Measurements from ENCODE around the gene RNF144A.

The RNF144A gene

DNA sequence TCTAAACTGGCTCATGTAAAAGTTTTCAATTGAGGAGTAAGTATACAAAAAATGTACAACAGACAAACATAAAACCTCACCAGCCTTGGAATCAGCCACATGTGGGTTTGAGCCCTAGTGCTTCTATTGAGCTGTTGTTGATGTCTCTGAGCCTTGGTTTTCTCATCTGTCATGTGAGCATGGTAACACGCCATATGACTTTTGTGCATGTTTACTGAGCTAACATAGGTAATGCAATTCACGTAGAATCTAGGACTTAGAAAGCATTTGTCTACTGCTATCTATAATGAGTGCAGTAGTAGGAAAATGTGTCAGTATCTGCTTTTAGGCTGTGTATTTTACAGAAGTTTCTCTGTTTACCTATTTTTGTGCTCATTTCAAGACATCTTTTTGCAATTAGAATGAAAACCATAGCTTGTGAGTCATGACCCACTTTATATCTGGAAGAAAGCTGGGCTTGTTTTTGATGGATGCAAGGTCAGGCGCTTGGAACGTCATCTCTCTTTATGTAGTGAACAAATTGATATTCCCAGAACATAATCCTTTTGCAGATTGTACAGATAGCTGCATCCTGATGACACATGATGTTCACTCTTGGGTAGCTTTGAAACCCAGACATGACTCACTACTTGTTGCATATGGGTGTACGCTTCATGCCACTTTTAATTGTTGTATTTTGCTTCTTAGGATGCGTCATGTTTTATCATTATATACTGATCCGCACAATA lies 94.3 kb downstream of the RNF144A start:
- no peak for DNase-seq

DNA sequence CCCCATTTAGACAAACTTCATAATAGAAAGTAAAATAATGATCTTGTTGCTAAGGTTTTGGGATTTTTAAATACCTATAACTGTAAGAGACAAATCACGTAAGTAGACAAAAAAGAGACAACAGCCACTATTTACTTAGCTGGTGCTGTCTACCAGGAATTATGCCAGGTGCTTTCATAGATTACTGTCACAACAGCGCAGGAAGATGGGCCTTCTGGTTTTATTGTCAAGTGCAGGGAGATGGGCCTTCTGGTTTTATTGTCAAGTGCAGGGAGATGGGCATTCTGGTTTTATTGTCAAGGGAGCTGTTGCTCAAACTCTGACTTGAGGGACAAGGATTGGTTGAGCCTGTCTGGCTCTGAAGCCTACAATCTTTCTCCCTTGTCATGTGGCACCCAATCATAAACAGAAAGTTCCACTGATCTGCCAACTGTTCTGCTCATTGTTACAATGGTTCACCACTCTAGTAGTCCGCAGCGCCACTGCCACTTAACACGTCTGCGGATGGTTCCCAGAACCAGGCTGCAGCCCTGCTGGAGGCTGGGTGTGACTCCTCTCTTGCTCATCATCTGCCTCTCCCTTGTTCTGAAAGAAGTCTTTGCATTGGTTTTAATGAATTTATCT lies 95.0 kb downstream of the RNF144A start:
- DNase-seq, result no peak

- DNase-seq, result no peak
Observed at GRCh38 chr2:7013471-7014160, 96.4 kb downstream of the RNF144A start.

GRCh38 chr2:7014174-7014640 lies 97.0 kb downstream of the RNF144A start:
- no peak for DNase-seq

GRCh38 chr2:7015007-7015950 lies 98.1 kb downstream of the RNF144A start:
- no peak for DNase-seq

DNA sequence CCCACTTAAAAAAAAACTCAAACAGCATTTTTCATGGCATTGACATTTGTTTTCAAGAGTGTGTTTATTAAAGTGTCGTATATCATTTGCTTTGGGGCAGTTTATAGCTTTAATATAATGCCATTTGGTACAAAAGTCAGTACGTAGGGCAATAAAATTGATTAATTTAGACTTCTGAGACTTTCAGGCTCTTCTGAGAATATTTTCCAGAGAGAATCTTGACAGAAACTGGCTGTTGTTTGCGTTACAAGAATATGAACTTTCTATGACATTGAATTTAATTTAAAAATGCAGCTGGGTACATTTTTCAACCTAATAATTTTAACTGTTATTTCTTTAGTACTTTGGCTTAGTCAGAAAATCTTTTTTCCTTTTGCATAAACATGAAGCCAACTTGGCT lies 98.9 kb downstream of the RNF144A start:
- no peak for DNase-seq

DNA sequence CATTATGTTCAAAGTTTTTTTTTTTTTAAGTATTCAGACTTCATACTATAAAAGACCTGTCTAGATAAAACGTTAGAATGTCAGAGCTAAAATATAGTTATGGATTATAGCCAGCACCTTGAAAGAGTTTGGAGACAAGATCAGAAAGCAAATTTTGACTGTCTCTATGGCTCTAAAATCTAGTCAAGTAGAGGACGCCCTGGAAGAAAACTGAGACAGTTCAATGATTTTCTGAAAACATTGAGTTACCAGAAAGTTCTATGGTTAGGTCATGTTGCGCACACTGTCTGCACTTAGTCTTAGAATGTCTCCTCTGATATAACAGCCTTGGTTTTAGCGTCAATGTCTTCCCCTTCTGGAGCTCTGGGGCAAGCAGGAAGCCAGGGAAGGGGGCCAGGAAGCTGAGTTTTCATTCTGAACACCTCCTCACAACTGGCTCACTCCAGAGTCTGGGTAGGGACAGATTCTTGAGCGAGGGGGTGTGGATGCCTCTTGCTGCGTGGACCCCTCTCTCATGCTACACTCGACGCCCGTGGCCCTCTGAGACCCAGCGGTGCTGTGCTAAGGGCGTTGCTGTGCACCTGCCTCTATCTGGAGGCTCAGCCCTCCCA lies 99.5 kb downstream of the RNF144A start:
- DNase-seq, result no peak

DNA sequence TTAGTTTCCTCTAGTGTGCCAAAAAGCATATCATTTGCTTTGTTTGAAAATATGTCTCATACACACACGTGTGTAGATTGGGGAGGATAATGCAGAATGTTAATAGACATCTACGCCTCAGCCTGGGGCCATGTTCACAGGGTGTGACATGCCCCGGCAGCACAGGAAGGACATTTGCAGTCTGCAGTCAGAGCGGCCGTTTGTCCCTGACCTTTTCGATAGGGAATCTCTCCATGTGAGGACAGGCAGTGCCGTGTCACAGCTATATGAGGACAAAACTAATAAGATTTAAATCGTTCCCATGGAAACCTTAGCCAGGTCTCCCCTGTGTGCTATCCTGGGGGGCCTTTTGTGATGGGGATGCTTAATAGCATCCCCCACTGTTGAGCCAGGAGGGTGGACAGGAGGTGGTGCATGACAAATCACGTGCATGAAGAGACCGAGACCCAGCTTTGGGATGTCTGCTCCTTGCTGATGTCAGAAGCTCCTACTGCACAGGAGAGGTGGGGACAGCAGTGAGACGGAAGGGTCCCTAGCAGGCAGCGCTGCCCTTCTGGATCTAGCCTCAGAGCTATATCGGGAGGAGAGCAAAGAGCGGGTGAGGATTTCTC lies 100.6 kb downstream of the RNF144A start:
- no peak for DNase-seq

DNA sequence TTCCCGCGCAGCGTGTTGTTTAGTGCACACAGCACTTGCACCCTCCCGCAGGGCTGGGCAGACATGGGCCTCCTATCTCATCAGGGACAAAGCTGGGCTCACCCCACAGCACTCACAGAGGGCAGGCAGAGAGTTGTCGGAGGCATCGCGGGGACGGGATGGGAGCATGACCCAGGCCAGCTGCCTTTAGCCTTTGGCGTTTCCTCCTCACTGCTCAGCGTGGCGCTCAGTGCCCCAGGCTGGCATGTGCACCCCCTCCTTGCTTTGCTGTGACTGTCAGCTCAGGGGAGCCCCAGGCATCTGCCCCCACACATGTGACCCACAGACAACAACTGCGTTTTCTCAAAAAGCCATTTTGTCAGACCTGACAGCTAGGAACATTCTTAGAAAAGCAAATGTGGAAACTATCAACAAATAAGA lies 101.1 kb downstream of the RNF144A start:
- DNase-seq, result no peak

GRCh38 chr2:7018767-7019166 lies 101.6 kb downstream of the RNF144A start:
- no peak for DNase-seq

DNA sequence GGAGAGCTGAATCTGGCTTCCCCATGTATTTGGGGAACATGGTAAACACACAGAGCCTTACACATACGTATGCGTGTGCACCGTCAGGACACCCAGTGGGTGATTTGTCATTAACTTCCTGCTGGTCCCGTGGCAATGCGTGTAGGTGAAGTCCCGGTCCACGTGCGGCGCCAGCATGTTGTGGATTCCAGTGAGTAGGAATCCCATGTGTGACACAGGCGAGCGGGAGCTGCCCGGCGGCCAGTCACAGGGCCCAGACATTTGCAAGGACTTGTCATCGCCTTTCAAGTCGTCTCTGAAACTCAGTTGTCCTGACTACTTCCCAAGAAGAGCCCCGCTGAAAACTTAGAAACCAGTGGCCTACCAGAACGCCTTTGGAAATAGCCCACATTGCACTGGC lies 102.0 kb downstream of the RNF144A start:
- DNase-seq, result no peak

DNA sequence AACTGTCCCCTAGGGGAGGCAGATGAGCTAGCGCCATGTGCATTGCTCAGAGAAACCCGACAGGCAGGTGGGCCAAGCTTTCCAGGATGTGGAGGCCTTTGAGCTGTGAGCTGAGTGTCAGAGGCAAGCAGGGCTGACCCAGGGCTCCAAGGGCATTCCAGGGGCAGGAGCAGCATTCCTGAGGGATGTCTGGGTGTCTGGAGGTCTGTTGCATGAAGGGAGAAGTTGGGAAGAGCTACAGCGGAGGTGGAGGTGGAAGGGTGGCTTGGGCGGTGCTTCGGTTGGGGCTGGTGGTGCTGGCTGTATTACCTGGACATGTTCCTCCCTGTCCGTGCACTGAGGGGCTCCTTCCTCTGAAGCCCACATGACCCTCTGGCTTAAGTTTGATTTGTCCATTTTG lies 102.8 kb downstream of the RNF144A start:
- DNase-seq, result no peak

DNA sequence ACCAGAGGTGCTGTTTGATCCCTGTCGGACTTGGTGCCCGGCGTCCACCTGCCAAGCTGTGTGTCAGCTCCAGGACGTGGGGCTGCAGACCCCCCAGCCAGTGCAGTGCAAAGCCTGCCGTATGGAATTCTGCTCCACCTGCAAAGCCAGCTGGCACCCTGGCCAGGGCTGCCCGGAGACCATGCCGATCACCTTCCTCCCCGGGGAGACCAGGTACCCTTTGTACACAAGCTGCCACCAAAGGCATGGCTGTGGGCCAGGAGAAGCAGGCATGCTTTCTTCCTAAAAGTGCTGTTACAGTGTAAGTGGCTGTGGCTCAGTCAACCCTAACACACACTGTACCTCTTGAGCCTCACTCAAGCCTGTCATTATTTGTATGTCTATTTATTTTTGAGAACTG lies 103.3 kb downstream of the RNF144A start:
- DNase-seq, result no peak

GRCh38 chr2:7020939-7021470 lies 103.8 kb downstream of the RNF144A start:
- DNase-seq, result no peak

- no peak for DNase-seq
Observed at GRCh38 chr2:7022492-7023385, 105.5 kb downstream of the RNF144A start.

- no peak for DNase-seq
Observed at GRCh38 chr2:7023542-7023941, 106.3 kb downstream of the RNF144A start.

DNA sequence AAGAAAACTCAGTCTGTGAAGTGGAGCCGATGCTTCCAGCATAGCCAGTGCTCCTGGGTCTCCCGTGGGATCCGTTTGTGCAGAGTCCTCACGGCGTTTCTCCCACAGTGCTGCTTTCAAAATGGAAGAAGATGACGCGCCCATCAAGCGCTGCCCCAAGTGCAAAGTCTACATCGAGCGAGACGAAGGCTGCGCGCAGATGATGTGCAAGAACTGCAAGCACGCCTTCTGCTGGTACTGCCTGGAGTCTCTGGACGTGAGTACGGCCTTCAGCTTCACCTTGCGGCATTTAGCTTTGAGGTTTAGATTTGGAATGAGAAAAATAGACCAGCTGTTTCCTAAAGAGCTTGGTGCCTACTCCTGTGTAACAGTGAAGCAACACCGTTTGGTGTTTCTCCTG lies 107.0 kb downstream of the RNF144A start:
- DNase-seq, result no peak

GRCh38 chr2:7025082-7025481 lies 107.9 kb downstream of the RNF144A start:
- DNase-seq, result no peak

- no peak for DNase-seq
Observed at GRCh38 chr2:7026742-7027141, 109.5 kb downstream of the RNF144A start.

GRCh38 chr2:7027411-7027810 lies 110.2 kb downstream of the RNF144A start:
- DNase-seq, result no peak
